Astrocyte (in vitro differentiated cells and primary cell): ENCODE results near the gene ARHGAP25. TPM values are rescaled to one million over a fixed set of nuclear protein-coding genes. Genes with fewer than 3 reads are reported as not detected.

Experiments
- DNase-seq: peaks from one replicate; pipeline ENCODE4 v3.0.0-alpha.2; 2010; ENCODE audit warnings: low read depth
- FAIRE-seq: peaks from 2 replicates; lab custom pipeline; 2011; peaks lifted over from hg19 to GRCh38; lab: Jason Lieb, UNC
- H2AFZ ChIP-seq: 2 replicates; pipeline ENCODE4 v1.6.0; 2012; ENCODE audit warnings: low read depth, low read length, inconsistent platforms
- H3K27ac ChIP-seq: 2 replicates; pipeline ENCODE4 v1.5.1; 2011; ENCODE audit warnings: low read depth, low read length, inconsistent platforms
- H3K27me3 ChIP-seq: 2 replicates; pipeline ENCODE4 v1.6.0; 2011; ENCODE audit warnings: low read length, inconsistent platforms; ENCODE audit not compliant: insufficient read depth
- H3K36me3 ChIP-seq: 2 replicates; pipeline ENCODE4 v1.5.1; 2011; ENCODE audit warnings: low read length, inconsistent platforms; ENCODE audit not compliant: insufficient read depth
- H3K4me1 ChIP-seq: 2 replicates; pipeline ENCODE4 v1.5.1; 2011; ENCODE audit warnings: low read length, inconsistent platforms; ENCODE audit not compliant: insufficient read depth
- H3K4me2 ChIP-seq: 2 replicates; pipeline ENCODE4 v1.6.0; 2012; ENCODE audit warnings: low read length, inconsistent platforms
- H3K4me3 ChIP-seq: 2 replicates; pipeline ENCODE4 v1.5.1; 2011; ENCODE audit warnings: low read depth, mild to moderate bottlenecking, low read length, inconsistent platforms; ENCODE audit not compliant: insufficient read depth
- H3K79me2 ChIP-seq: 2 replicates; pipeline ENCODE4 v1.6.0; 2012; ENCODE audit warnings: mild to moderate bottlenecking, low read length, inconsistent platforms; ENCODE audit not compliant: insufficient read depth
- H3K9ac ChIP-seq: 2 replicates; pipeline ENCODE4 v1.6.0; 2012; ENCODE audit warnings: mild to moderate bottlenecking, low read length, inconsistent platforms
- H3K9me3 ChIP-seq: 2 replicates; pipeline ENCODE4 v1.5.1; 2012; ENCODE audit warnings: low read depth, mild to moderate bottlenecking, low read length, inconsistent platforms; ENCODE audit not compliant: insufficient read depth
- H4K20me1 ChIP-seq: 2 replicates; pipeline ENCODE4 v1.6.0; 2012; ENCODE audit warnings: low read length, inconsistent platforms; ENCODE audit not compliant: insufficient read depth
- H3K27ac Mint-ChIP-seq: one replicate; pipeline ENCODE4 v1.8.0; 2021; ENCODE audit warnings: mild to moderate bottlenecking, mixed read lengths; ENCODE audit not compliant: unreplicated experiment
- H3K27me3 Mint-ChIP-seq: one replicate; pipeline ENCODE4 v1.8.0; 2021; ENCODE audit warnings: low read depth, mixed read lengths; ENCODE audit not compliant: unreplicated experiment
- H3K36me3 Mint-ChIP-seq: one replicate; pipeline ENCODE4 v1.8.0; 2021; ENCODE audit warnings: low read depth, mixed read lengths; ENCODE audit not compliant: unreplicated experiment
- H3K4me1 Mint-ChIP-seq: one replicate; pipeline ENCODE4 v1.8.0; 2021; ENCODE audit warnings: low read depth, mixed read lengths; ENCODE audit not compliant: unreplicated experiment
- H3K4me3 Mint-ChIP-seq: one replicate; pipeline ENCODE4 v1.8.0; 2021; ENCODE audit warnings: mild to moderate bottlenecking, moderate library complexity, mixed read lengths; ENCODE audit not compliant: unreplicated experiment
- H3K9me3 Mint-ChIP-seq: one replicate; pipeline ENCODE4 v1.8.0; 2021; ENCODE audit warnings: mild to moderate bottlenecking, mixed read lengths; ENCODE audit not compliant: unreplicated experiment
- EZH2 ChIP-seq: IDR thresholded peaks from 2 replicates; pipeline ENCODE4 v1.6.1; 2012; ENCODE audit warnings: mild to moderate bottlenecking, low read length, inconsistent platforms; ENCODE audit not compliant: insufficient read depth
- total RNA-seq: library from RNA; stranded (reverse); gene quantifications from 2 replicates; pipeline ENCODE4 v1.2.1, GENCODE V29; 2021
- TF ChIP-seq, protein P1 (sequence below): IDR thresholded peaks from 2 replicates; pipeline ENCODE4 v1.5.1; 2011; ENCODE audit warnings: low read depth, mild to moderate bottlenecking, inconsistent platforms, low read length, moderate library complexity; ENCODE audit not compliant: insufficient read depth

Gene ARHGAP25
- total RNA-seq, 1 donor from 2014 or later, result 0.30 TPM

DNA sequence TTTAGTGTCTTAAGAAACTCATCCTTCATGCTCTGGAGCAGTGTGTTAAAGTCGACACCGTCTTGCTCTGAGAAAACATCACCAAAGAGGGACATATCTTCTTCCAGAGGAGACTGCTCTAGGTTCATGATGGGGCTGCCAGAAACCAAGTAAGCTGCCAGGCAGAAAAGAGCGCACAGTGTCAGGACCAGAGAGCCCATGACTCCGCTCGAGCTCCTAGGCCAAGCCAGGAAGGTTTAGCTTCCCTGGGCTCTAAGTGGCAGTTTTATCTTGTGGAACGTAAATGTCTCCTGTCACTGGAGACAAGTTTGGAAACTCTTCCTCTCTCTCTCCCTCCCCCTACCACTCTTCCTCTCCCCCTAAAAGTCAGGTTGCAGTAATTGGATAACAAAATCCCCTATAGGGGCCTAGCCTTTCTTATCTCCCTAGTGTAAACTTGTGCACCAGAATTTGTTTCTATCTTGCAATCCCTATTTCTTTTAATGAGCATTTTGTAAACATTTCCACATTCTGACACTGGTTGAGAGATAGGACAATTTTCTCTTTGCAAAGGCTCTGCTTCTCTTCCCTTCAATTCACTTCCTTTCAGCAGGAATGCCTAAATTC lies 136.7 kb downstream of the ARHGAP25 start, which contains the start of gene BMP10:
BMP10 (minus strand) TSS at position 239 of the 606 bp plus-strand sequence; CDS start at position 200, 39 bp downstream.
- no peak for DNase-seq
- Mint-ChIP-seq H3K27ac (no peak within 1 kb of the TSS), H3K27me3 (peaks cover 6% of the 10 kb centered on the region)

More for the DNA sequence above, 136.7 kb downstream of the ARHGAP25 start, which contains the start of gene BMP10:
- no peaks in the 10 kb centered on the region for H3K79me2 ChIP-seq
- no peak for FAIRE-seq
- Mint-ChIP-seq H3K4me3 (no peak within 1 kb of the TSS), H3K4me1 (no peaks in the 10 kb centered on the region), H3K9me3 (no peaks in the 10 kb centered on the region), H3K36me3 (no peaks in the 10 kb centered on the region)
- no peaks in the 10 kb centered on the region for H3K4me1 ChIP-seq
- TF ChIP-seq, protein P1, sequence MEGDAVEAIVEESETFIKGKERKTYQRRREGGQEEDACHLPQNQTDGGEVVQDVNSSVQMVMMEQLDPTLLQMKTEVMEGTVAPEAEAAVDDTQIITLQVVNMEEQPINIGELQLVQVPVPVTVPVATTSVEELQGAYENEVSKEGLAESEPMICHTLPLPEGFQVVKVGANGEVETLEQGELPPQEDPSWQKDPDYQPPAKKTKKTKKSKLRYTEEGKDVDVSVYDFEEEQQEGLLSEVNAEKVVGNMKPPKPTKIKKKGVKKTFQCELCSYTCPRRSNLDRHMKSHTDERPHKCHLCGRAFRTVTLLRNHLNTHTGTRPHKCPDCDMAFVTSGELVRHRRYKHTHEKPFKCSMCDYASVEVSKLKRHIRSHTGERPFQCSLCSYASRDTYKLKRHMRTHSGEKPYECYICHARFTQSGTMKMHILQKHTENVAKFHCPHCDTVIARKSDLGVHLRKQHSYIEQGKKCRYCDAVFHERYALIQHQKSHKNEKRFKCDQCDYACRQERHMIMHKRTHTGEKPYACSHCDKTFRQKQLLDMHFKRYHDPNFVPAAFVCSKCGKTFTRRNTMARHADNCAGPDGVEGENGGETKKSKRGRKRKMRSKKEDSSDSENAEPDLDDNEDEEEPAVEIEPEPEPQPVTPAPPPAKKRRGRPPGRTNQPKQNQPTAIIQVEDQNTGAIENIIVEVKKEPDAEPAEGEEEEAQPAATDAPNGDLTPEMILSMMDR, result no peak
- TF ChIP-seq EZH2, result no peak
- H3K27ac ChIP-seq, result no peak within 1 kb of the TSS
- no peak within 1 kb of the TSS for H3K4me3 ChIP-seq
- no peak within 1 kb of the TSS for H3K9ac ChIP-seq
- no peaks in the 10 kb centered on the region for H4K20me1 ChIP-seq
- no peaks in the 10 kb centered on the region for H3K36me3 ChIP-seq
- no peak within 1 kb of the TSS for H3K4me2 ChIP-seq
- H3K9me3 ChIP-seq, result no peaks in the 10 kb centered on the region
- no peaks in the 10 kb centered on the region for H3K27me3 ChIP-seq
- H2AFZ ChIP-seq, result no peak within 1 kb of the TSS

Other genes starting within 250 kb of the ARHGAP25 start
- 0.05 TPM in 1 of 2 replicates, not detected in the other for gene PROKR1, start 91.2 kb upstream of the ARHGAP25 start, total RNA-seq
- not detected in 2 replicates for gene BMP10, start 136.6 kb downstream of the ARHGAP25 start, total RNA-seq
- gene GKN2, start 218.1 kb downstream of the ARHGAP25 start, total RNA-seq, result not detected in 2 replicates
- not detected in 2 replicates for gene GKN1, start 239.8 kb downstream of the ARHGAP25 start, total RNA-seq